GM12878 (cell line): ENCODE data around the gene RALGAPA1. TPM values are rescaled to one million over a fixed set of nuclear protein-coding genes. Genes with fewer than 3 reads are reported as not detected.

ENCODE experiments used
- CBX5 ChIP-seq: sonication (generic); IDR thresholded peaks from 2 replicates; pipeline ENCODE4 v1.6.1; 2016; ENCODE audit warnings: low read depth, moderate library complexity, mild to moderate bottlenecking, inconsistent platforms
- CREB1 ChIP-seq: IDR thresholded peaks from 2 replicates; pipeline ENCODE4 v1.6.1; 2012; ENCODE audit warnings: low read depth, mild to moderate bottlenecking, inconsistent platforms
- GABPA ChIP-seq: IDR thresholded peaks from 2 replicates; pipeline ENCODE4 v1.6.1; 2014; ENCODE audit warnings: antibody characterized with exemption, low read depth, mild to moderate bottlenecking, inconsistent platforms
- GATAD2B ChIP-seq: fragments of 450-650 bp; conservative IDR thresholded peaks from 2 replicates; pipeline ENCODE4 v1.6.1; 2017; ENCODE audit warnings: low read depth, mild to moderate bottlenecking, moderate library complexity
- IKZF1 ChIP-seq: fragments of 450-650 bp; conservative IDR thresholded peaks from 2 replicates; pipeline ENCODE4 v1.6.1; 2017; ENCODE audit warnings: antibody characterized with exemption, mild to moderate bottlenecking
- MEF2B ChIP-seq: fragments of 450-650 bp; IDR thresholded peaks from 2 replicates; pipeline ENCODE4 v1.6.1; 2018; ENCODE audit warnings: mild to moderate bottlenecking, moderate library complexity; ENCODE audit not compliant: partially characterized antibody, poor library complexity, severe bottlenecking
- NFYA ChIP-seq: IDR thresholded peaks from 2 replicates; pipeline ENCODE4 v1.6.1; 2011; ENCODE audit warnings: low read depth, mild to moderate bottlenecking, low read length, improper control_type of control experiment, borderline replicate concordance
- PAX5 ChIP-seq: IDR thresholded peaks from 2 replicates; pipeline ENCODE4 v1.6.1; 2011; ENCODE audit warnings: low read depth, low read length, borderline replicate concordance
- POLR2AphosphoS5 ChIP-seq: IDR thresholded peaks from 2 replicates; pipeline ENCODE4 v1.6.1; 2011; ENCODE audit warnings: mild to moderate bottlenecking, low read length, inconsistent platforms
- RFX5 ChIP-seq: IDR thresholded peaks from 2 replicates; pipeline ENCODE4 v1.6.1; 2011; ENCODE audit warnings: low read depth, low read length, improper control_type of control experiment
- SMAD1 ChIP-seq: fragments of 450-650 bp; IDR thresholded peaks from 2 replicates; pipeline ENCODE4 v1.6.1; 2018; ENCODE audit warnings: mild to moderate bottlenecking, low read depth; ENCODE audit not compliant: partially characterized antibody
- SMAD5 ChIP-seq: IDR thresholded peaks from 2 replicates; pipeline ENCODE4 v1.6.1; 2016; ENCODE audit warnings: antibody characterized with exemption, low read depth
- TARDBP ChIP-seq: IDR thresholded peaks from 2 replicates; pipeline ENCODE4 v1.6.1; 2016; ENCODE audit warnings: borderline replicate concordance
- WRNIP1 ChIP-seq: IDR thresholded peaks from 2 replicates; pipeline ENCODE4 v1.6.1; 2011; ENCODE audit warnings: low read depth, low read length, improper control_type of control experiment, borderline replicate concordance
- YBX1 ChIP-seq: fragments of 450-650 bp; IDR thresholded peaks from 2 replicates; pipeline ENCODE4 v1.6.1; 2016; ENCODE audit warnings: antibody characterized with exemption
- ZNF207 ChIP-seq: fragments of 450-650 bp; IDR thresholded peaks from 2 replicates; pipeline ENCODE4 v1.6.1; 2014; ENCODE audit warnings: antibody characterized with exemption, mild to moderate bottlenecking, borderline replicate concordance
- polyA plus RNA-seq, 11 experiments: library from polyadenylated mRNA; depleted of rRNA in 4 of 11; unstranded in 6 of 11; stranded (reverse) in 5 of 11; fragments of >200 nt; fragmentation: Nextera tagmentation in 4 of 11; fragmentation: Illumina TruSeq in 1 of 11; extraction: Ambion mirVana in 4 of 11; extraction: Trizol in 1 of 11; gene quantifications; 1 replicate in 1 of 11; 2 replicates in 10 of 11; pipeline versions ENCODE4 v1.2.1 to v1.2.3, GENCODE V29; 2011 to 2016; ENCODE audit warnings: inconsistent platforms in 2 of 11, missing spikeins in 2 of 11, low read depth in 1 of 11
- total RNA-seq, 4 experiments: library from RNA; depleted of rRNA in 3 of 4; stranded (reverse); fragments of >200 nt in 3 of 4; fragmentation: Illumina TruSeq in 1 of 4; extraction: Trizol in 1 of 4; gene quantifications; 2 replicates each; pipeline versions ENCODE4 v1.2.1 to v1.2.3, GENCODE V29; 2013 to 2021
- TF ChIP-seq, protein P1 (sequence below): fragments of 150-350 bp; IDR thresholded peaks from 2 replicates; pipeline ENCODE4 v1.6.1; 2016; ENCODE audit warnings: low read depth, low read length
- TF ChIP-seq, protein P2 (sequence below): fragments of 450-650 bp; IDR thresholded peaks from 2 replicates; pipeline ENCODE4 v1.6.1; 2016; ENCODE audit warnings: mild to moderate bottlenecking
- TF ChIP-seq, protein P3 (sequence below): IDR thresholded peaks from 2 replicates; pipeline ENCODE4 v1.6.1; 2012; ENCODE audit warnings: low read depth, low read length, improper control_type of control experiment
- TF ChIP-seq, protein P4 (sequence below), 3 experiments: IDR thresholded peaks in 2 of 3; conservative IDR thresholded peaks in 1 of 3; 2 replicates each; pipeline ENCODE4 v1.5.1; 2011; ENCODE audit warnings: low read depth in 3 of 3, low read length in 3 of 3, mild to moderate bottlenecking in 3 of 3, control low read depth in 2 of 3, moderate library complexity in 2 of 3, inconsistent platforms in 1 of 3, mixed read lengths in 1 of 3; ENCODE audit not compliant: control insufficient read depth in 2 of 3, insufficient read depth in 1 of 3; ENCODE audit errors: extremely low read depth in 1 of 3
- TF ChIP-seq, protein P5 (sequence below): IDR thresholded peaks from 2 replicates; pipeline ENCODE4 v1.6.1; 2011; ENCODE audit warnings: low read depth, mild to moderate bottlenecking, low read length, moderate library complexity, borderline replicate concordance; ENCODE audit errors: extremely low read depth

RALGAPA1 gene
- total and polyA plus RNA-seq, 10 of the 15 experiments (the other 5 are each of a cell fraction or from before 2014, with no cell fraction given) = 5.6 to 26.7 (median 14.7) TPM

DNA sequence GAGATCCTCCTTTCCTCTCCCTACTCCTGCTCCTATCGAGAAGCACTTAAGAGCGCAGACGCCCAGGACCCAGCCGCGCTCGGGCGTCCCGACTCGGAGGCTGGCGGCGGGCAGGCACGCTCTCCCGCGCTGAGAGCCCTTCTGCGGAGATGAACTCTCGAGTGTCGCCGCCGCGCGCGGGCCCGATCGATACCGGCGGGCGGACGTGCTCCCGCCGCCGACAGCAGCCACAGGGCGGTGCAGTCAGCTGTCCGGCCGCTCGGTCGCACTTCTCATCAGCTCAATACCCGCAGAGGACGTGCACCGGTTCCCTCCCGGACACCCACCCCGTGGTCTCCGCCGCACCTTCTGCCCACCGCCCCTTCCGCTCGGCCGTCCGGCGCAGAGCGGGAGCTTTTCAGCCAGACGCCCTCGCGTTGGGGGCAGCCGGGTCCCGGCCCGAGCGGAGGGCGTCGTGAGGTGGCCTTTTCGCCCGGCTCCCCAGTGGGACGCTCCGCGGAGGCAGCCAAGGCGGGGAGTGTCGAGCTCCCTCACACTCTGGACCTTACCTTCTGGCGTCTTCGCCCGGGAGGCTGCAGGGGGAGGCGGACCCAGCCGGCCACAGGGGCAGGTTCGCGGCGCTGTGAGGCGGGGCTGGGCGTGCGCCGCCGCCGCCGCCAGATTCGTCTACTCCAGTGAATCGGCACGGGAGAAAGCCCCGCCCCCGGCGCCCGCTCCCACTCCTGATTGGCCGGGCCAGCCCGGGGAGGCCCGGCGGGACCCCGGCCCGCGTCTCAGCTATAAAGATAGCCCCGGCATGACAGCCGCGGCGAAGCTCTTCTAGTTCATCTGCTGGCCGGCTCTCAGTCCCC lies 275.5 kb downstream of the RALGAPA1 start, which contains the start of gene INSM2 (continued):
- TF ChIP-seq, protein P1, sequence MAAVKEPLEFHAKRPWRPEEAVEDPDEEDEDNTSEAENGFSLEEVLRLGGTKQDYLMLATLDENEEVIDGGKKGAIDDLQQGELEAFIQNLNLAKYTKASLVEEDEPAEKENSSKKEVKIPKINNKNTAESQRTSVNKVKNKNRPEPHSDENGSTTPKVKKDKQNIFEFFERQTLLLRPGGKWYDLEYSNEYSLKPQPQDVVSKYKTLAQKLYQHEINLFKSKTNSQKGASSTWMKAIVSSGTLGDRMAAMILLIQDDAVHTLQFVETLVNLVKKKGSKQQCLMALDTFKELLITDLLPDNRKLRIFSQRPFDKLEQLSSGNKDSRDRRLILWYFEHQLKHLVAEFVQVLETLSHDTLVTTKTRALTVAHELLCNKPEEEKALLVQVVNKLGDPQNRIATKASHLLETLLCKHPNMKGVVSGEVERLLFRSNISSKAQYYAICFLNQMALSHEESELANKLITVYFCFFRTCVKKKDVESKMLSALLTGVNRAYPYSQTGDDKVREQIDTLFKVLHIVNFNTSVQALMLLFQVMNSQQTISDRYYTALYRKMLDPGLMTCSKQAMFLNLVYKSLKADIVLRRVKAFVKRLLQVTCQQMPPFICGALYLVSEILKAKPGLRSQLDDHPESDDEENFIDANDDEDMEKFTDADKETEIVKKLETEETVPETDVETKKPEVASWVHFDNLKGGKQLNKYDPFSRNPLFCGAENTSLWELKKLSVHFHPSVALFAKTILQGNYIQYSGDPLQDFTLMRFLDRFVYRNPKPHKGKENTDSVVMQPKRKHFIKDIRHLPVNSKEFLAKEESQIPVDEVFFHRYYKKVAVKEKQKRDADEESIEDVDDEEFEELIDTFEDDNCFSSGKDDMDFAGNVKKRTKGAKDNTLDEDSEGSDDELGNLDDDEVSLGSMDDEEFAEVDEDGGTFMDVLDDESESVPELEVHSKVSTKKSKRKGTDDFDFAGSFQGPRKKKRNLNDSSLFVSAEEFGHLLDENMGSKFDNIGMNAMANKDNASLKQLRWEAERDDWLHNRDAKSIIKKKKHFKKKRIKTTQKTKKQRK = no peak
- TF ChIP-seq MEF2B = no peak
- TF ChIP-seq TARDBP = no peak
- TF ChIP-seq, protein P2, sequence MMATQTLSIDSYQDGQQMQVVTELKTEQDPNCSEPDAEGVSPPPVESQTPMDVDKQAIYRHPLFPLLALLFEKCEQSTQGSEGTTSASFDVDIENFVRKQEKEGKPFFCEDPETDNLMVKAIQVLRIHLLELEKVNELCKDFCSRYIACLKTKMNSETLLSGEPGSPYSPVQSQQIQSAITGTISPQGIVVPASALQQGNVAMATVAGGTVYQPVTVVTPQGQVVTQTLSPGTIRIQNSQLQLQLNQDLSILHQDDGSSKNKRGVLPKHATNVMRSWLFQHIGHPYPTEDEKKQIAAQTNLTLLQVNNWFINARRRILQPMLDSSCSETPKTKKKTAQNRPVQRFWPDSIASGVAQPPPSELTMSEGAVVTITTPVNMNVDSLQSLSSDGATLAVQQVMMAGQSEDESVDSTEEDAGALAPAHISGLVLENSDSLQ = no peak
- TF ChIP-seq PAX5 = no peak
- TF ChIP-seq SMAD1 = no peak
- no peak for TF ChIP-seq CBX5
- no peak for TF ChIP-seq YBX1
- TF ChIP-seq WRNIP1 = no peak
- TF ChIP-seq, protein P3, sequence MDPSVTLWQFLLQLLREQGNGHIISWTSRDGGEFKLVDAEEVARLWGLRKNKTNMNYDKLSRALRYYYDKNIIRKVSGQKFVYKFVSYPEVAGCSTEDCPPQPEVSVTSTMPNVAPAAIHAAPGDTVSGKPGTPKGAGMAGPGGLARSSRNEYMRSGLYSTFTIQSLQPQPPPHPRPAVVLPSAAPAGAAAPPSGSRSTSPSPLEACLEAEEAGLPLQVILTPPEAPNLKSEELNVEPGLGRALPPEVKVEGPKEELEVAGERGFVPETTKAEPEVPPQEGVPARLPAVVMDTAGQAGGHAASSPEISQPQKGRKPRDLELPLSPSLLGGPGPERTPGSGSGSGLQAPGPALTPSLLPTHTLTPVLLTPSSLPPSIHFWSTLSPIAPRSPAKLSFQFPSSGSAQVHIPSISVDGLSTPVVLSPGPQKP = no peak
- no peak for TF ChIP-seq GABPA
- no peak for TF ChIP-seq SMAD5
- no peak for TF ChIP-seq ZNF207
- TF ChIP-seq GATAD2B = peak; percentile 46; the same call in 1 of the 2 replicates
- TF ChIP-seq IKZF1 = 0 out of 2 replicates have a peak, but pooled peaks have one; percentile 22
- TF ChIP-seq, protein P4, sequence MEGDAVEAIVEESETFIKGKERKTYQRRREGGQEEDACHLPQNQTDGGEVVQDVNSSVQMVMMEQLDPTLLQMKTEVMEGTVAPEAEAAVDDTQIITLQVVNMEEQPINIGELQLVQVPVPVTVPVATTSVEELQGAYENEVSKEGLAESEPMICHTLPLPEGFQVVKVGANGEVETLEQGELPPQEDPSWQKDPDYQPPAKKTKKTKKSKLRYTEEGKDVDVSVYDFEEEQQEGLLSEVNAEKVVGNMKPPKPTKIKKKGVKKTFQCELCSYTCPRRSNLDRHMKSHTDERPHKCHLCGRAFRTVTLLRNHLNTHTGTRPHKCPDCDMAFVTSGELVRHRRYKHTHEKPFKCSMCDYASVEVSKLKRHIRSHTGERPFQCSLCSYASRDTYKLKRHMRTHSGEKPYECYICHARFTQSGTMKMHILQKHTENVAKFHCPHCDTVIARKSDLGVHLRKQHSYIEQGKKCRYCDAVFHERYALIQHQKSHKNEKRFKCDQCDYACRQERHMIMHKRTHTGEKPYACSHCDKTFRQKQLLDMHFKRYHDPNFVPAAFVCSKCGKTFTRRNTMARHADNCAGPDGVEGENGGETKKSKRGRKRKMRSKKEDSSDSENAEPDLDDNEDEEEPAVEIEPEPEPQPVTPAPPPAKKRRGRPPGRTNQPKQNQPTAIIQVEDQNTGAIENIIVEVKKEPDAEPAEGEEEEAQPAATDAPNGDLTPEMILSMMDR (IDR thresholded peaks at IDR 0.05 in 2 of 3, conservative IDR thresholded peaks at IDR 0.05 in 1 of 3; ENCODE audit: control insufficient read depth in 2 of 3, extremely low read depth in 1 of 3, insufficient read depth in 1 of 3, low read depth in 3 of 3, low read length in 3 of 3) = 0 out of 6 replicates have a peak, but pooled peaks of 1 of the 3 experiments have one; percentile 5
- no peak for TF ChIP-seq CREB1
- TF ChIP-seq POLR2AphosphoS5 = no peak
- TF ChIP-seq, protein P5, sequence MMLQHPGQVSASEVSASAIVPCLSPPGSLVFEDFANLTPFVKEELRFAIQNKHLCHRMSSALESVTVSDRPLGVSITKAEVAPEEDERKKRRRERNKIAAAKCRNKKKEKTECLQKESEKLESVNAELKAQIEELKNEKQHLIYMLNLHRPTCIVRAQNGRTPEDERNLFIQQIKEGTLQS = no peak
- TF ChIP-seq RFX5 = no peak
- TF ChIP-seq NFYA = no peak
